GM12891 (cell line): ENCODE measurements around the gene DHODH.

Source experiments
- POLR2A ChIP-seq: IDR thresholded peaks from 2 replicates; pipeline ENCODE4 v1.6.1; 2011; ENCODE audit warnings: low read depth, low read length, control low read depth
- POLR2AphosphoS5 ChIP-seq: IDR thresholded peaks from 2 replicates; pipeline ENCODE4 v1.6.1; 2011; ENCODE audit warnings: low read depth, low read length, control low read depth
- SPI1 ChIP-seq: IDR thresholded peaks from 2 replicates; pipeline ENCODE4 v1.6.1; 2011; ENCODE audit warnings: low read depth, low read length, control low read depth
- TAF1 ChIP-seq: IDR thresholded peaks from 2 replicates; pipeline ENCODE4 v1.6.1; 2011; ENCODE audit warnings: low read depth, low read length, control low read depth

DNA sequence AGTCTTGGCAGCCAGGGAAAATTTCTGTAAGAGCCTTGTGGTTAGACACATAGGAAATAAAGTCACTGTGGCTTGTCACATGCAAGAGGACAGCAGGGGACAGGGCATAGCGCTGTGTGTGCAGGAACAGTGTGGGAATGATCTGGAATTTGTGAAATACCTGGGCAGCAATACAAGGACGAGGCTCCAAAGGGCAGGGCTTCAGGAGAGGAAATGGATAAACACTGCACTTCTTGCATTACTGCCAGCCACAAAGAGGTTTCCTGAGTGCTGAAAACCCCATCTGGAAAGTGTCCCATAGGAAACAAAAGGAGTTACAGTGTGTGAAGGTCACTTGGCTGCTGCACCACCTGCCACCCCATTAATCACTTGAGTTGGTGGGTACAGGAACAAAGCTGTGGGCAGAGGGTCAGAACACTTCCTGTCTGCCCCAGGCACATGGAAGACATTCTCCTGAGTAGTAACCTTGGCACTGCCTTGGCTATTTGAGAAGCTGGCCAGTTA, 33.7 kb downstream of the DHODH start:
- no peak for TF ChIP-seq POLR2AphosphoS5
- no peak for TF ChIP-seq POLR2A
- no peak for TF ChIP-seq TAF1
- TF ChIP-seq SPI1: no peak
